Activated naive CD8-positive, alpha-beta T cell treated with anti-CD3 and anti-CD28 coated beads, Interleukin-2, amount 50 U/mL, for 16 hours (primary cell): Measurements from ENCODE around the gene PAQR5.
"Not testable (repeated sequence)": the region's sequence is repeated elsewhere in the genome, so short reads cannot be mapped to it uniquely, and the experiment has no call there.

Source experiments
- DNase-seq: peaks from one replicate; pipeline ENCODE4 v3.0.0-alpha.2; 2020; ENCODE audit warnings: low read depth, low spot score

PAQR5 gene

GRCh38 chr15:69298697-69299441 lies at the start of gene PAQR5:
PAQR5 (plus strand) TSS chr15:69298912; CDS start chr15:69360081, 61,169 bp downstream.
- DNase-seq, result no peak

GRCh38 chr15:69253156-69253555 lies 45.6 kb upstream of the PAQR5 start:
- no peak for DNase-seq

DNA sequence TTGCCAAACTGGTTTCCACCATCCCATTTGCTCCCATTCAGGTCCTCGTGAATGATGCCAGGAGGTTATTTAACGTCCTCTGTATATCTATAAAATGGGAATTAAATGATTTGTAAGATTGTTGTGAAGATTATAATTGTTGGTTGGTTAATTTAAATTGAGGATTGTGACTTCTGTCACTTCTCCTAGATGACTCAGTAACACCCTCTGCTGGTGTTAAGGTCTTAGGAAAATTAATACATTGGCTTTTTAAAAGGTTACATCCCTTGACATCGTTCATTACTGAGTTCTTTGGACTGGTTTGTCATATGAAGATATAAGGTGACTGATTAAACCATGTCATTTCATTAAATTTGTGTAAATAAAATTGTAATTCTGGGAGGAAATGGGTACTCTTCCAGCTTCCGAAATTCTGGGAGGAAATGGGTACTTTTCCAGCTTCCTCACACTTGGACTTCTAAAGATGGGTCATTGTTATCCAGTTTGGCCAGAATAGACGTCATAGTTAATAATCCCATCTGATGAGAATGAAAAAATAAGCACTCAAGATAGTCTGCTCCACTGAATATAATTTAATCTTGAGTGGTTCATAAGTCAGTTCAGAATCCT lies 33.3 kb upstream of the PAQR5 start:
- no peak for DNase-seq

- DNase-seq, result no peak
Observed at GRCh38 chr15:69271217-69271616, 27.5 kb upstream of the PAQR5 start.

DNA sequence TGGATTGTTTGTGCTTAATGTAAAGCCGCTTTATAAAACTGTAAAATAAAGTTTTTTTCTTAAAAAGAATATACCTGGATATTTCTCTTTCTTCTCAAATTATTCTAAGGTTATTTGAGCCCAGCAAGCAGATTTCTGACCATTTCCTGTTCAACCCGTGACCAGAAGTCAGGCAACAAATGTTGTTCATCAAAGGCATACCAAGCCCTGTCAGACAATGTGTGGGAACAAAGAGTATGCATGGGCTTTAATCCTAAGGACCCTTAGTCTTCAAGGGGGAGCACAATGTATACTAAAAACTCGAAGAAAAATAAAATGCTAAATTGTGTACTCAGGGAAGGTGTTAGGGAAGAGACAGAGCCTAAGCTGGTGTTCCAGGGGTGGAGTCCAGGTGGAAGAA lies 26.6 kb upstream of the PAQR5 start:
- DNase-seq, result no peak

DNA sequence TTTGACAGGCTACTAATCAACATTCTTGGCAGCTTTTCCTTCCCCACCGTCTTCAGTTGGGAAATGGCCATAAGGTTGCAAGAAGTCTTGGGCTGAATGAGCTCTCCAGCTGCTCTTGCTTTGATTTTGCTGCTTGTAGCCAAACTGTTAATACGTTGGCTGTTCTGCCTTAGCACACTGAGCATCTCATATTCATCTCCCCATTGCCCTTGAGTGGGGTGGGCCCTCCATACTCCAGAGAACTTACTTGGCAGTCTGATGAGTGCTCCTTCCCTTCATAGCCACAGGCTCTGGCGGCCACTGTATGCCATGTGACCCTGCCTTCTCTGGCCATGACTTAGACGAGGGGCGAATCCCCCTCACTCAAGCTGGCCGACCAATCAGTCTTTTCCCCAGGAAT lies 25.8 kb upstream of the PAQR5 start:
- no peak for DNase-seq

DNA sequence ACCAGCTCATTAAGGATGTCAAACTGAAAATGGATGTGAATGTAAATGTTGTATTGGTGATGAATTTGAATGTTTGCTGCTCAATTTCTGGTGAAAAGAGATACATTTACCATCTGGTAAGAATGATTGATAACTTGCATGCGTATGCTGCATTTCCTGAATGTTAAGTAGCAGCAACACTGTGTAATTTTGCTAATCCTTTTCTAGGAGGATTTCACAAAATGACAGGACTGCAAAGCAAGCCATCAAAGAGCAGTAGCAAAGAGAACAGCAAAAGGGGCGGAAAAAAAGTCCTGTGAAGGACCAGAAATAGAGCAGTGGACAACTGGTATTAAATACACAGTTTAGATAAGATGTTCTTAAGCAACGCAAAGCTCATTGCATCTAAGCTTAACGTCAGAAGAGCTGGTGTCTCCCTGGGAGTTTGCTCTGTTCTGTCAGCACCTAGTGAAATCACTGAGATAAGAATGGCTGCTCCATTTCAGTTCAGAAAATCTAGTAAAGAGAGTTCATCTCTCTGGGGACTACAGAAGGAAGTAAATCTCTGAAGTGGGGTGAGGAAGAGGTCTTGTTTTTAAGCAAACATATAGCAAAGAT lies 23.5 kb upstream of the PAQR5 start:
- no peak for DNase-seq

DNA sequence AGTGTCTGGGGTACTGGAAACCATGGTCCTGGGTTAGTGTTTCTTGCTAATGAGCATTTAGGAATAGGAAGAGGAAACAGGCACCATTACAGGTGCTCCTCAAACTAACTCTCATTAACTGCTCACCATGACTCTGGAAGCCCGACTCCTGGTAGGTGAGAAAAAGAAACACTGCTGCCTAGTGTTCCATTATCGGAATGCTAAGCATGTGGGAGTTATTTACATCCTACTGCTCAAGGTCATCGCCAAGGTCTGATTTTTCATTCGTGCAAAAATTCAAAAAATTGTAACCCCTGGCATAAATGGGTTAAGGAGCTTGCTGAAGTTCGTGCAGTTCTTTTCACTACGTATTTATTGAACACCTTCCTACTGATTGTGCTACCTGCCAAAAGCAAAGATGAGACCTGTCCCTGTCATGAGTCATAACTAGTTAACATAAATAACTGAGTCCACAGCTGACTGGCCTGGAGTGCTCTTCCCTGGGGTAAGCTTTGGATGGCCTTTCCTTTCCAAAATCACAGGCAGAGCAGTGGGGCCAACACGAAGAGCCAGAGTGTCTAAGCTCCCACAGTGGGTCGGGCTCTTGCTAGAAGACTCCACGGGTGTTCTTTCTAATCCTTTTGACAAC lies 22.7 kb upstream of the PAQR5 start:
- DNase-seq, result no peak

DNA sequence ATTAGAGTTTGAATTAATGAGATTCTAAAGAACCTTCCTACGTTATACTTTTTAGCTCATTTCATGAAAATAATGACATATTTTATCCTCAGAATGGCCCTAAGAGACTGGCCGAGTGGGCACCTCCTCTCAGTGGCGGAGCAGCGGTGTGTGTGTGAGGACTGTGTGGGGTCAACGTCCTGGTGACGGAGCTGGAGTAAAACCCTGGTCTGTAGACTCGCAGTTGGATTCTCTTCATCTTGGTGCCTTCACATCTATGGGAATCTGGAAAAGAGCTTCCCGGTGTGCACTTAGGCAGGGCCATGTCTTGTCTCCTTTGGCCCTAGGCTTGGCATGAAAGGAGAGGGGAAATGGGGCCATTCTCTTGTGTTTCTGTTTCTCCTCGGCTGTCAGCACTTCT lies 21.4 kb upstream of the PAQR5 start:
- no peak for DNase-seq

- no peak for DNase-seq
Observed at GRCh38 chr15:69279636-69280035, 19.1 kb upstream of the PAQR5 start.

DNA sequence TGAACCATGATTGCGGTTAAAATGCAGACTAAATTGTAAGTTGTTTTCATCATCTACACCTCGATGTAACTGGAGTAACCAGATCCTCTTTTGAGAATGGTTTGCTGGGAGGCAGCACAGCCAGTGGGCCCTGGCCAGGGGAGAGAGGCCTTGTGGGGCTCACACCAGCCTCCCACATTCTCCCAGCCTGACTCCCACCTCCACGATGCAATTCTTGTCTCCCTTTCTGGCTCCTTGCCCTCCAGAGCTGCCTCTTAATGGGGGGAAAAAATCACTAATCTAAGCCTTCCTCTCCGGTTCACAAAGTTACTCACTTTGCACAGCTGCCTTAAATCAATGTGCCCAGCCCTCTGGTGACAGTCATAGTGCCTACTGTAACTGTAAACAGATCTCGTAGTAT lies 17.9 kb upstream of the PAQR5 start:
- DNase-seq, result no peak

DNA sequence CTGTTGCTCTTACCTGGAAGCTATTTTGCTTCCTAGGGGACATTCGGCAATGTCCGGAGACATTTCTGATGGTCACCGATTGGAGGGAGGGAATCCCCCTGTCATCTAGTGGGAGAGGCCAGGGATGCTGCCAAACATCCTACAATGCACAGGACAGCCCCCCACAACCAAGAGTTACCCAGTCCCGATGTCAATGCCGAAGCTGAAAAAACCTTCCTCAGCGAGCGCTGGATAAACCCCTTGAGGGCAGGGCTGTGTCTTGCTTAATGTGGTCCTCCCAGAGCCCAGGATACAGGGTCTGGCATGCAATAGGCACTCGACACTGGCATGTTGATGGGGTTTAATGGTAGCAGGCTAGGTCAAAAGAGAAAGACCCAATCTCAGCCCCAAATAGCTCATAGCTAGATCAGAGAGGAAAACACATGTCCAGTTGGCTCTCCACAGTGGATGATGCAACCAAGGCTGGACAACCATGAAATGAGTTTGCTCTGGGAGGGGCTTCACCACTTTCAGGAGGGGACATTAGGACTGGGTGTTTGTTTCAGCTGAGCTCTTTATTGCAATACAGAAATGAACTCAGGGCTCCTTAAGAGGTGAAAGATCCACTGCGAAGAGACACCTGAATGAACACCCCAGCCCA lies 16.5 kb upstream of the PAQR5 start:
- no peak for DNase-seq

- DNase-seq, result no peak
Observed at GRCh38 chr15:69285834-69286233, 12.9 kb upstream of the PAQR5 start.

- no peak for DNase-seq
Observed at GRCh38 chr15:69288011-69288410, 10.7 kb upstream of the PAQR5 start.

- no peak for DNase-seq
Observed at GRCh38 chr15:69288531-69289341, 10.0 kb upstream of the PAQR5 start.

GRCh38 chr15:69289342-69290146 lies 9.2 kb upstream of the PAQR5 start:
- DNase-seq, result no peak

DNA sequence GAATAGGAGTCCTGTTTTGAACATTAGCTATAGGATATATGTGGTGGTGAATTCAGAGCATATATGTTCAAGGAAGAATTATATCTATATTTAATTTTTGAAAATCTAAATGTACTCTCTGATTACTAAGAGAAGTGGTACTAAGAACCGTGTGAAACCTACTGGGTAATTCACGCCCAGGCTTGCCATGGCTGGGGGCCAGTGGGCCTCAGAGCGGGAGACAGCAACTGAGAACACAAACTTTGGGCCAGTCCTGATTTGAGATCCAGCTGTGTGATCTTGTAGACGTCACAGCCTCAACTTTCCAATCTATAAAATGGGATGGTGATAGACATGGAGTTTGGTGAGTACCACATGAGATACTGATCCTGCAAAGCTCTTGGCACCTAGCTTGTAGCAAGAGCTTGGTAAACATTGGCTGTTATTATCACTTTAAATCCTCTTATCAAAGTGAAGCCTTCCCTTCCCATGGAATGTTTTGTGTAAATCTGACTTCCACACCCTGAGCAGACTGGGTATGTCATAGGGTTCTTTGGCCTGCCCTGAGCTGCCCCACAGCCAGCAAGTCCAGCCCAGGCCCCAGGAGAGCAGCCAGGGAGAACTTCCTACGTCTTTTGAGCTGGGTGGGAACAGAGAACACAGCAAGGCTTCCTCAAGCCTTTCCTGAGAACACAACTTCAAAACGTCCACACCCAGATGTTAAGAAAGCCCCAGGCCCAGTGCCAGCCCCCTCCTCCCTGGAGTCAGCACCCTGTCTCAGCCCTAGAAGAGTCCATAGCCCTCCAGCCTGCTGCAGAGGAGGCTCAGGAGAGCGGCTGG lies 8.2 kb upstream of the PAQR5 start:
- DNase-seq, result no peak

- not testable (repeated sequence) for DNase-seq
Observed at GRCh38 chr15:69291651-69292050, 7.1 kb upstream of the PAQR5 start.

GRCh38 chr15:69292826-69293420 lies 5.8 kb upstream of the PAQR5 start:
- DNase-seq, result no peak
